Natural killer cell (primary cell): ENCODE data around the gene HCN1. TPM values are rescaled to one million over a fixed set of nuclear protein-coding genes. Genes with fewer than 3 reads are reported as not detected.

ENCODE experiments used
- ATAC-seq, 3 donors: fragments of 150-1000 bp in 2 of 3; fragments of 200-7000 bp in 1 of 3; cut with Tn5 transposase; 1 replicate in 1 of 3; 2 replicates in 2 of 3; pipeline ENCODE4 v1.10.0; 2021; ENCODE audit warnings: mild to moderate bottlenecking in 2 of 3, moderate library complexity in 2 of 3
- DNase-seq, 2 donors: peaks; one replicate each; pipeline versions ENCODE4 v3.0.0 to v3.0.0-alpha.2; 2013 to 2021; ENCODE audit warnings: mixed read lengths in 1 of 2
- H3K27ac ChIP-seq: one replicate; pipeline ENCODE4 v1.5.1; 2013; ENCODE audit warnings: mild to moderate bottlenecking, low read length
- H3K27me3 ChIP-seq: one replicate; pipeline ENCODE4 v1.6.1; 2013; ENCODE audit warnings: low read length; ENCODE audit not compliant: control insufficient read depth, insufficient read depth
- H3K36me3 ChIP-seq: one replicate; pipeline ENCODE4 v1.6.1; 2013; ENCODE audit warnings: low read length; ENCODE audit not compliant: control insufficient read depth, insufficient read depth
- H3K4me1 ChIP-seq: one replicate; pipeline ENCODE4 v1.6.1; 2013; ENCODE audit warnings: low read length; ENCODE audit not compliant: control insufficient read depth, insufficient read depth
- H3K4me3 ChIP-seq: one replicate; pipeline ENCODE4 v1.5.1; 2013; ENCODE audit warnings: low read length
- H3K9me3 ChIP-seq: one replicate; pipeline ENCODE4 v1.6.1; 2013; ENCODE audit warnings: low read length; ENCODE audit not compliant: control insufficient read depth, insufficient read depth
- H3K27ac Mint-ChIP-seq, 2 donors: one replicate each; pipeline ENCODE4 v1.8.0; 2022; ENCODE audit warnings: mild to moderate bottlenecking in 2 of 2, mixed read lengths in 2 of 2, moderate library complexity in 1 of 2
- H3K27me3 Mint-ChIP-seq, 2 donors: one replicate each; pipeline ENCODE4 v1.8.0; 2022; ENCODE audit warnings: low read depth in 2 of 2, mixed read lengths in 2 of 2
- H3K36me3 Mint-ChIP-seq: one replicate; pipeline ENCODE4 v1.8.0; 2022; ENCODE audit warnings: mixed read lengths
- H3K4me1 Mint-ChIP-seq, 2 donors: one replicate each; pipeline ENCODE4 v1.8.0; 2022; ENCODE audit warnings: mixed read lengths in 2 of 2
- H3K4me3 Mint-ChIP-seq: one replicate; pipeline ENCODE4 v1.8.0; 2022; ENCODE audit warnings: mild to moderate bottlenecking, moderate library complexity, mixed read lengths
- H3K9me3 Mint-ChIP-seq, 2 donors: one replicate each; pipeline ENCODE4 v1.8.0; 2022; ENCODE audit warnings: mixed read lengths in 2 of 2
- CTCF ChIP-seq: fragments of 200-600 bp; IDR thresholded peaks from one replicate; pipeline ENCODE4 v1.8.0; 2022; ENCODE audit warnings: antibody characterized with exemption
- WGBS: methylation state at CpG from one replicate; pipeline ENCODE4 v1.1.7; 2013; ENCODE audit warnings: missing lambda C conversion rate; ENCODE audit not compliant: insufficient coverage; 5-methylcytosine and 5-hydroxymethylcytosine counted together
- intact Hi-C: fragments of 100-400 bp; cut with micrococcal nuclease; formaldehyde crosslinking; loops from one replicate; pipeline ENCODE4 v1.14.2; 2022
- total RNA-seq, 4 donors: library from RNA; stranded (reverse); fragments of 120-200 nt in 1 of 4; gene quantifications; one replicate each; pipeline versions ENCODE4 v1.2.3 to v1.2.4, GENCODE V29; 2013 to 2022

The HCN1 gene
- total RNA-seq, 3 donors from 2014 or later (not counting 1 experiment from before 2014, with no cell fraction given): not detected

DNA sequence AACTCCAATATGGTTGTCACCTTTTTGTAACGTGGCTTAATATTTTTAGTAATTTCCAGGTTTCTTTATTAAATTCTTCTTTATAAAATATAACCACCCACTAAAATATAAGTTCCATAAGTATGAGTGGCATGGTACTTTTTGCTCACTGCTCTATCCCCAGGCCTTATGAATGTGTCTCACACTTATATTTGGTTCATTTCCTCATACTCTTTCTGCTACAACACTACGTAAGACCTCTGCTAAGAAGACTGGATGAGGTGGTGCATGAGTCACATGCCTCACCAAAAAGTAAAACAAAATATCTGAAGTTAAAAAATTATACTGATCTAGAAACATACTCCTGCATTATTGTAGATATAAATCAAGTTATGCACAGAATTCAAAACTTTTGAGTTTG lies 400.9 kb downstream of the HCN1 start:
- Histone ChIP-seq H3K27me3 (no peaks in the 10 kb centered on the region), H3K36me3 (no peaks in the 10 kb centered on the region), H3K27ac (no peak overlapping the region), H3K4me1 (no peaks in the 10 kb centered on the region), H3K9me3 (peaks cover 3% of the 10 kb centered on the region), H3K4me3 (no peak overlapping the region)
- 100% methylated on average over 1 of the region's 2 CpGs for WGBS
- peaks cover 8 to 19% of the 10 kb centered on the region in 2 donors for H3K9me3 Mint-ChIP-seq
- H3K27me3 Mint-ChIP-seq: no peaks in the 10 kb centered on the region
- H3K27ac Mint-ChIP-seq: no peak overlapping the region
- TF ChIP-seq CTCF: no peak
- DNase-seq (no peak), ATAC-seq (no peak)
- H3K36me3 Mint-ChIP-seq: no peaks in the 10 kb centered on the region
- intact Hi-C loops: no loop called here
- no peaks in the 10 kb centered on the region for H3K4me1 Mint-ChIP-seq
- H3K4me3 Mint-ChIP-seq: no peak overlapping the region

GRCh38 chr5:45288746-45289145 lies 407.4 kb downstream of the HCN1 start:
- peaks cover 7% of the 10 kb centered on the region for H3K36me3 Mint-ChIP-seq
- H3K4me3 Mint-ChIP-seq: no peak overlapping the region
- DNase-seq (no peak), ATAC-seq (no peak)
- 90% methylated on average over 1 of the region's 1 CpG for WGBS
- H3K27me3 ChIP-seq: no peaks in the 10 kb centered on the region
- H3K27ac ChIP-seq: no peak overlapping the region
- H3K27me3 Mint-ChIP-seq: no peaks in the 10 kb centered on the region
- H3K27ac Mint-ChIP-seq: no peak overlapping the region
- TF ChIP-seq CTCF: no peak
- H3K36me3 ChIP-seq: no peaks in the 10 kb centered on the region
- intact Hi-C loops: no loop called here
- H3K4me1 ChIP-seq: no peaks in the 10 kb centered on the region
- no peak overlapping the region for H3K4me3 ChIP-seq
- no peaks in the 10 kb centered on the region for H3K4me1 Mint-ChIP-seq
- H3K9me3 Mint-ChIP-seq: peaks cover 8 to 17% of the 10 kb centered on the region in 2 donors
- H3K9me3 ChIP-seq: peaks cover 5% of the 10 kb centered on the region

- H3K4me3 ChIP-seq: no peak overlapping the region
- H3K27ac Mint-ChIP-seq: no peak overlapping the region
- no peak for TF ChIP-seq CTCF
- H3K4me1 Mint-ChIP-seq: no peaks in the 10 kb centered on the region
- no peaks in the 10 kb centered on the region for H3K9me3 ChIP-seq
- no peaks in the 10 kb centered on the region for H3K36me3 ChIP-seq
- ATAC-seq: no peak
- no peak overlapping the region for H3K4me3 Mint-ChIP-seq
- DNase-seq: no peak
- H3K27ac ChIP-seq: no peak overlapping the region
- peaks cover 7% of the 10 kb centered on the region for H3K36me3 Mint-ChIP-seq
- no peaks in the 10 kb centered on the region for H3K27me3 ChIP-seq
- WGBS: 90% methylated on average over 1 of the region's 1 CpG
- H3K9me3 Mint-ChIP-seq: peaks cover 11 to 15% of the 10 kb centered on the region in 2 donors
- H3K4me1 ChIP-seq: no peaks in the 10 kb centered on the region
- H3K27me3 Mint-ChIP-seq: no peaks in the 10 kb centered on the region
- intact Hi-C loops: no loop called here
Observed at GRCh38 chr5:45284436-45284835, 411.7 kb downstream of the HCN1 start.

GRCh38 chr5:45281081-45281480 lies 415.1 kb downstream of the HCN1 start:
- intact Hi-C loops: no loop called here
- no peak for ATAC-seq
- H3K27me3 ChIP-seq: no peaks in the 10 kb centered on the region
- H3K4me1 Mint-ChIP-seq: no peaks in the 10 kb centered on the region
- H3K4me3 ChIP-seq: no peak overlapping the region
- H3K27ac ChIP-seq: no peak overlapping the region
- H3K27me3 Mint-ChIP-seq: no peaks in the 10 kb centered on the region
- no peak for TF ChIP-seq CTCF
- no peak overlapping the region for H3K27ac Mint-ChIP-seq
- no peak for DNase-seq
- H3K36me3 Mint-ChIP-seq: peaks cover 7% of the 10 kb centered on the region
- H3K4me1 ChIP-seq: no peaks in the 10 kb centered on the region
- no peak overlapping the region for H3K4me3 Mint-ChIP-seq
- H3K36me3 ChIP-seq: no peaks in the 10 kb centered on the region
- 88% methylated on average over 1 of the region's 2 CpGs for WGBS
- H3K9me3 ChIP-seq: no peaks in the 10 kb centered on the region
- peaks cover 11 to 24% of the 10 kb centered on the region in 2 donors for H3K9me3 Mint-ChIP-seq
